ENCODE data around the gene SREBF1.

The SREBF1 gene

GRCh38 chr17:17822616-17823015 is 14.2 kb downstream of the SREBF1 start:
- no peak for DNase-seq

- DNase-seq: no peak
These were observed 14.6 kb downstream of the SREBF1 start for GRCh38 chr17:17822189-17822588.

DNA sequence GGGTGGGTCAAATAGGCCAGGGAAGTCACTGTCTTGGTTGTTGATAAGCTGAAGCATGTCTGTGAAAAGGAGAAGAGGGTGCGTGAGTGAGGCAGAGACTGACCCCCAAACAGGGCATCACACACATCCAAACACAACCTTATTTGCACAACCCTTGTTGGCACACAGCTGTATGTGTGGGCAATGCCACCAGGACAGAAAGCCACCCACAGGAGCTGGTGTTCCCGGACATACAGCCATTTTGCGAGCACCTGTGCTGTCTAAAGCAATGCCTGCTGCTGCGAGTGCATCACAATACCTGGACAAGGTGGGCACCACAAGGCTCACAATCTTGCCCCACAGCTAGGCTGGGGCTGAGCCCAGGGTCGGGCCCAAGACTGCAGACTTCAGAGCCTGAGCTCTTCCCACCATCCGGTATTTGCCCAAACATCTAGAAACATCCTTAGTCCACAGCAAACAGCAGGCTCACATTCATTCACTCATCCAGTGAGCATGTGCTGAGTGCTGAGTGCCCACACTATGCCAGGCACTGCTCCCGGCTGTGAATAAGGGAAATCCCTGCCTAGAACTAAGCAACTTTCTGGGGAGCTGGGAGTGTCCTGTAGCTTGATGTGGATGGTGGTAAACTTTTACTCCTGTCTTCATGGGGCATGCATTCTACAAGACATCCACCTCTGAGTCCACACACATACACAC is 16.2 kb downstream of the SREBF1 start:
- DNase-seq: no peak

DNA sequence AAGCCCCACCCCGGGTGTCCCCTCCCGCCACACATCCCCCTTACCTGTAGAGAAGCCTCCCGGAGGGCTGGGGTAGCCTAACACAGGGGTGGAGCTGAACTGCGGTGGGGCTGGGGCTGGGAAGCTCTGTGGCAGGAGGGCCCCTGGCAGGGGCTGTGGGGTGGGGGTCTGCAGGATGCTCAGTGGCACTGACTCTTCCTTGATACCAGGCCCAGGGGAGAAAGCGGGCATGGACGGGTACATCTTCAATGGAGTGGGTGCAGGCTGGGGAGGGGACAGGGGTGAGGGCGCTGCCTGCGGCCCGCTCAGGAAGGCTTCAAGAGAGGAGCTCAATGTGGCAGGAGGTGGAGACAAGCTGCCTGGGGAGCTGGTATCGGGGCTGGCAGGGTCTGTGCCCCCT is 16.7 kb downstream of the SREBF1 start:
- DNase-seq: no peak

- peak; percentile 78 for DNase-seq
These were observed 17.2 kb downstream of the SREBF1 start for GRCh38 chr17:17819561-17819995.

DNA sequence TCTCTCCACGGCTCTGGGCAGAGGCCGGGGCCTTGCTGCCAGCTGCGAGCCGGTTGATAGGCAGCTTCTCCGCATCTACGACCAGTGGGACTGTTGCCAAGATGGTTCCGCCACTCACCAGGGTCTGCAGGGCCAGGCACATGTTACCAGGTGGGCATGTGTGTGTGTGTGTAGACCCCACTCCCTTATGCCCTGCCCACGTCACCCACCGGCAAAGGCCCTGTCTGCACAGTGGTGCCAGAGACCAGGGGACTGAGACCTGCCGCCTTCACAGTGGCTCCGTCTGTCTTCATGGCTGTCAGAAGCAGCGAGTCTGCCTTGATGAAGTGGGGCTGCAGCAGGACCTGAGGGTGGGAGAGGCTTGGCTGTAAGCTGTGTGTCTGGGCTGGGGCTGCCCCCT is 17.7 kb downstream of the SREBF1 start:
- DNase-seq: no peak

DNA sequence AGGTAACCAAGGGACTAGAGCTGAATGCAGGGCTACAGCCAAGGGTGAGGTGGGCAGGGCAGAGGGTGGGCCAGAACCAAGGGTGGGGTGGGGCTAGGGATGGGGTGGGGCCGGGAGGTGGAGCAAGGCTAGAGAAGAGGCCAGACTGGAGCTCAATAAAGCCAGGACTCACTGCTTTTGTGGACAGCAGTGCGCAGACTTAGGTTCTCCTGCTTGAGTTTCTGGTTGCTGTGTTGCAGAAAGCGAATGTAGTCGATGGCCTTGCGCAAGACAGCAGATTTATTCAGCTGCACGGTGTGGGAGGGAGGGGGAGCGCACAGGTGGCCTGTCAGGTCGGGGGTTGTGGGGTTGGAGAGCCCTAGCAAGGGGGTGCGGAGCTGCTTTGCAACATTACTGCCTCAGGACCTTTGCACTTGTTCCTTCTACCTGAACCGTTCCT is 18.7 kb downstream of the SREBF1 start:
- peak; percentile 95 for DNase-seq

- no peak for DNase-seq
These were observed 19.2 kb downstream of the SREBF1 start for GRCh38 chr17:17817552-17817947.

GRCh38 chr17:17816831-17817551 is 19.8 kb downstream of the SREBF1 start:
- DNase-seq: no peak

DNA sequence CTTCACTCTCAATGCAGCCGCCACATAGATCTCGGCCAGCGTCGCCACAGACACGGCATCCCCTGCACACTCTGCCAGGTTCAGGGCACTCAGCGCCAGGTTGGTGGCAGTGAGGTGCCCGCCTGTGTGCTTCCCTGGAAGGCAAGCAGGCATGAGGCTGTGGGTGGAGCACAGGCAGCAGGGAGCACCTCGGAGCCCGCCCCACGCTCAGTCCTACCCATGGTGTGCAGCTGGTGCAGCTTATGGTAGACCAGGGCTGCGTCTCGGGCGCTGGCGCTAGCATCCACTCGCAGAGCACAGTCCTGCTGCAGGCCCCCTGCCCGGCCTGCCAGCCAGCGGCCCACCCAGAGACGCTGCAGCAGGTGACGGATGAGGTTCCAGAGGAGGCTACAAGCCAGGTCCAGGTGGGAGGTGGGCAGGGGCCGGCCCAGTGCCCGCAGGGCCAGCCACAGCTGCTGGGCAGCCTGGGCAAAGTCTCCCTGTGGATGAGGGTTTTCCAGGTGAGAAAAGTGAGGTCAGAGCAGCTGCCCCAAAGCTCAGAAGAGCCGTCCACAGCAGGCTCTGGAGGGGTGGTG is 20.5 kb downstream of the SREBF1 start:
- DNase-seq: no peak

GRCh38 chr17:17815436-17816200 is 21.2 kb downstream of the SREBF1 start:
- DNase-seq: no peak

GRCh38 chr17:17815062-17815406 is 21.8 kb downstream of the SREBF1 start:
- DNase-seq: no peak

DNA sequence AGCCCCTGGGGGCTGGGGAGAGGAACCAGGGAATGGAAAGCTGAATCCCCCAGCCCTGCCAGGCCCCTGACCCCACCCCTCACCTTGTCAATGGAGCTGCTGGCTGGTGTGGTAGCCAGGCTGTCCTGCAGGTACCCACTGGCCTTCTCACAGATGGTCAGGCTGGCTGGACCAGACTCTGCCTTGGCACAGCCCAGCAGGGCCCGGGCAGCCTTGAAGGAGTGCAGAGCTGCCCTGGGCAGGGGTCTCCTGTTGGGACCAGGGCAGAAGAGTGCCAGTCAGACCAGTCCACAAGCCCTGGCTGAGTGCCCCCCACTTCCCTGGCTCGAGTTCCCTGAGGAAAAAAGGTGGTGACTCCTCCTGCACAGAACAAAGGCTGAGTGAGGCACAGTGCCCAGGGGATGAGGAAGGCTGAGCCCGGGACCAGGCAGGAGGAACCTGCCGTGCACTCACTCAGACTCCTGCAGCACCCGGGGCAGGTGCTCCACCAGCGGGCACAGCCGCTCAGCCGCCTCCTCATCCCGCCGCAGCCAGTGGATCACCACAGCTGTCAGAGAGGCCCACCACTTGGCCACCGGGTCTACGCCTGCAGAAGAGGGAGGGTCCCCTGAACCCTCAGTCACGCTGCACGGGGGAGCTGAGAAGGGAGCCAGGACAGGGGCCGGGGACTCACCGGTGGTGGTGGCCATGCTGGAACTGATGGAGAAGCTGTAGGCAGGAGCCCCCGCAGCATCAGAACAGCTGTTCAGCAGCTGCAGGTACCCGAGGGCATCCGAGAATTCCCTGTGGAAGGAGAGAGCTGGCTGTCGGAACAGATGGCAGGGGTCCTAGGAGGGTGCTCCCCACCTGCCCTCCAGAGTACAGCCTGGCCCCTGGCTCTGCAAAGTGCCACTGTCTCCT is 22.4 kb downstream of the SREBF1 start:
- DNase-seq: no peak

DNA sequence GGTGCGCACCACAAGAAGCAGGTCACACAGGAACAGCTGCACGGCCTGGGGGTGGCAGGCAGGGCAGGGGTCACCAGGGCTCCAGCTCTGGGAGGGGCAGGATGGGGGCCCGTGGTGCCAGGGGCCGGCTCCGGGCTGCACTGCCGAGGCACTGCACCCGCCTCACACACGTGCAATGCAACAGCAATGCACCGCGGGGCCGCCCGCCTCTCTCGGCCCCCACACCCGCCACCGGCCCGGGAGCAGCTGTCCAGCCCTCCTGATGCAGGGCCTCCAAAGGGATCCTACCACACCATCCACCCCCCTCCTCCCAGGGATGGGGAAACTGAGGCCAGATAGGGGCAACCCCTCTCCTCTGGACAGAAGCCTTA is 23.1 kb downstream of the SREBF1 start:
- no peak for DNase-seq

- DNase-seq: no peak
These were observed 23.6 kb downstream of the SREBF1 start for GRCh38 chr17:17813055-17813724.

- DNase-seq: peak; percentile 98
These were observed 24.4 kb downstream of the SREBF1 start for GRCh38 chr17:17812211-17813054.

DNA sequence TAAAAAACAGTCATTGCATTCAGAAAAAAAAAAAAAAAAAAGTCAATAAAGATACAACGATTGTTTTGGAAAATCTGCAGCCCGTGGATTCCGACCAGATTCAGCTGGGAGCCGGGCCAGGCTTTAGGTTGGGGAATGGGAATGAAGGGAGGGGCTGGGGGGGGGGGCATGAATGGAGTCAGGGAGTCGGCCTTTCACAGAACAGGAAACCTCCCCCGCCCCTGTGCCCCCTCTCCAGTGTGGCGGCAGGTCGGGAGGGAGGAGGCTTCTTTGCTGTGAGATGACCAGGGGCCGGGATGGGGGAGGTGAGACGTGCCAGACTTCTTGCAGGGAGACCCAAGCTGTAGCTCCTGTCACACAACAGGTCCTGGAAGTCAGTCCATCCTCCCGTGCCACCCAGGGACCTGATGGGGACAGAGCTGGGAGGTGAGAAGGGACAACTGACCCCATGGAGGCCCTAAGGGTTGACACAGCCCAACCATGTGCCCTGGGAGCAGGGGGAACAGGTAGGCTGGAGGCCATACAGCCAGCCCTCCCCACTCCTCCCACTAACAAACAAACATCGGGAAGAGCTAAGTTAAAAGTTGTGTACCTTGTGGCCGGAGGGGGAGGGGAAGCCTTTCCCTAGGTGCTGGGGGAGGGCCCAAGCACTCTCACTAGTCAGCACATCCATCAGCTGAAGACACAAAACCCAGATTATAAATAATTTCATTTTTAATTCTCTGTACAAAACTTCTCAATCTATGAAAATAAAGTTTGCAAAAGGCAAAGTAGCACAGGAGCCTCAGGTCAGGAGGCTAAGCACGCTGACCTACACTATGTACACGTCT is 25.2 kb downstream of the SREBF1 start:
- peak; percentile 73 for DNase-seq

DNA sequence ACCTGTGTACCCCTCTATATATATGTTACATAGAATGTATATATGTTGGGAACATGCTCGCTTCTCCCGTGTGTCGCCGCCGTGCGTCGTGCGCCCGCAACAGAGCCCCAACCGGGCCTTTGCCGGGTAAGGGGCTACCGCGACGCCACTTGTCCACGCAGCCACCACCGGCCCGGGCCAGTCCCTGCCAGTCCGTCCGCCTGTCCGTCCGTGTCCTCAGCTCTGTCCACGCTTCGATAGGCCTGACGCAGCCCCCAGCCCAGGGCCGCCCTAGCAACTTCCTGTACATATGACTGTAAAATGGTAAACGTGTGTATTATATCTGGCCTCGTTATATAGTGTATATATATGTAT is 25.9 kb downstream of the SREBF1 start:
- no peak for DNase-seq

DNA sequence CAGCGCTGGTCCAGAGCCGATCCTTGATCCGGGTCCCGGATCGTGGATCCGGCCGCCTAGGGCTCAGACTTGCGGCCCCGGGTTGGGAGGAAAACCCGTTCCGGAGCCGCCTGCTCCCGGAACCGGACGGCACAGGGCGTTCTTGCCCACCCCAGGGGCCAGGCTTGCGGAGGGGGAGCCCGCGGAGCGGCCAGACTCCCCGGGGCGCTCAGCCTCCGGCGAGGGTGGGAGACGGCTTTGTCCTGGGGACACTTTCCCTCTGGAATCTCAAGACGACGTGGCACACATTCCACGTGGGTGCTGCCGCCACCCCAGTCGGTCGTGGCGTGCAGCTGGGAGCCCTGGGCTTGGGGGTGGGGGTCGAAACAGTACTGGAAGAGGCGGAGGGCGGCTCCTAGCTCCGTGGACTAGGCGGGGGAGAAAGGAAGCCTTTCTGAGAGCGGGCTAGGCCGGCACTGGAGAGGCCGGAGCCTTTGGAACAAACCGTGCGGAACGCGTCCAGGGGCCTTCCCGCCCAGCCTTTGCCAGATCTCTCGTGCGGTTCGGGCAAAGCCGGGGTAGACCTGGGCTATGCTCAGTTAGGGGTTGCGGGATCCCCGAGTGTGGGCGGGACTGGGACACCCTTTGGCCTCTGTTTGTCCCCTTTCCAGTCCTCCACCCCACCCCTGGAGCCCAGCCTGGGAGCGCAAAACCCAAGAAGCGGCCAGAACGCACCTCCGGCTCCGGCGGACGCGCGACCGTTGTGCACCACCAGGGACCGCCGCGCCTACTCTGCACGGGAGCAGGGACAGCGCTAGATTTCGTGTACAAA is 26.5 kb downstream of the SREBF1 start:
- DNase-seq: peak; percentile 80
